Measurements from ENCODE around the gene CASK.

CASK gene

GRCh38 chrX:41887691-41888090, 35.7 kb downstream of the CASK start:
- H2BK12ac ChIP-seq (ENCODE audit: low read length): no peak overlapping the region
- no peak overlapping the region for H3K27ac ChIP-seq (ENCODE audit: low read depth, low read length)
- H3K36me3 ChIP-seq (ENCODE audit: control insufficient read depth in 1 of 2, insufficient read depth in 2 of 2, low read length in 2 of 2): peaks cover 0 to 1% of the 10 kb centered on the region in 2 experiments
- no peak overlapping the region for H3K23ac ChIP-seq (ENCODE audit: low read length)
- H3K14ac ChIP-seq (ENCODE audit: low read length): no peak overlapping the region
- H3K4me1 ChIP-seq (ENCODE audit: control insufficient read depth in 1 of 2, insufficient read depth in 2 of 2, low read length in 2 of 2): no peaks in the 10 kb centered on the region
- no peak overlapping the region for H2BK5ac ChIP-seq (ENCODE audit: low read depth, low read length, poor library complexity)
- no peaks in the 10 kb centered on the region for H3K9me3 ChIP-seq (ENCODE audit: insufficient read depth, low read depth, low read length)
- H4K8ac ChIP-seq (ENCODE audit: low read depth, low read length): no peak overlapping the region
- H4K91ac ChIP-seq (ENCODE audit: low read depth, low read length): no peak overlapping the region
- no peaks in the 10 kb centered on the region for H3K27me3 ChIP-seq (ENCODE audit: insufficient read depth, low read length)
- H3K79me1 ChIP-seq (ENCODE audit: low read length): no peaks in the 10 kb centered on the region
- DNase-seq: no peak
- no CpG with 5 or more reads among the region's 1 CpG for WGBS (ENCODE audit: extremely low coverage, insufficient coverage, insufficient read length)
- no peak overlapping the region for H3K4me3 ChIP-seq (ENCODE audit: low read depth, low read length)
- H2BK120ac ChIP-seq (ENCODE audit: insufficient read depth, low read length, poor library complexity): no peak overlapping the region
- H4K12ac ChIP-seq (ENCODE audit: low read depth, low read length): no peak overlapping the region
- H2AFZ ChIP-seq (ENCODE audit: insufficient read depth, low read length, poor library complexity): no peak overlapping the region
- H3K4ac ChIP-seq (ENCODE audit: low read depth, low read length): no peak overlapping the region
- H3K4me2 ChIP-seq (ENCODE audit: low read length): no peak overlapping the region
- no peak overlapping the region for H3K9ac ChIP-seq (ENCODE audit: low read length)
- no peaks in the 10 kb centered on the region for H3K79me2 ChIP-seq (ENCODE audit: control insufficient read depth, insufficient read depth, low read length, poor library complexity)
- H3K18ac ChIP-seq (ENCODE audit: low read length): no peak overlapping the region
- no peak overlapping the region for H2AK5ac ChIP-seq (ENCODE audit: low read length)

- H2AK5ac ChIP-seq (ENCODE audit: low read length): no peak overlapping the region
- DNase-seq: no peak
- H3K36me3 ChIP-seq (ENCODE audit: control insufficient read depth in 1 of 2, insufficient read depth in 2 of 2, low read length in 2 of 2): no peaks in the 10 kb centered on the region
- no peak overlapping the region for H3K23ac ChIP-seq (ENCODE audit: low read length)
- H3K4me3 ChIP-seq (ENCODE audit: low read depth, low read length): no peak overlapping the region
- H3K9ac ChIP-seq (ENCODE audit: low read length): no peak overlapping the region
- H2AFZ ChIP-seq (ENCODE audit: insufficient read depth, low read length, poor library complexity): no peak overlapping the region
- H3K4me1 ChIP-seq (ENCODE audit: control insufficient read depth in 1 of 2, insufficient read depth in 2 of 2, low read length in 2 of 2): no peaks in the 10 kb centered on the region
- no peak overlapping the region for H3K27ac ChIP-seq (ENCODE audit: low read depth, low read length)
- no peaks in the 10 kb centered on the region for H3K79me2 ChIP-seq (ENCODE audit: control insufficient read depth, insufficient read depth, low read length, poor library complexity)
- H4K12ac ChIP-seq (ENCODE audit: low read depth, low read length): no peak overlapping the region
- no peaks in the 10 kb centered on the region for H3K9me3 ChIP-seq (ENCODE audit: insufficient read depth, low read depth, low read length)
- H3K27me3 ChIP-seq (ENCODE audit: insufficient read depth, low read length): no peaks in the 10 kb centered on the region
- no peak overlapping the region for H2BK5ac ChIP-seq (ENCODE audit: low read depth, low read length, poor library complexity)
- no peak overlapping the region for H3K4ac ChIP-seq (ENCODE audit: low read depth, low read length)
- WGBS (ENCODE audit: extremely low coverage, insufficient coverage, insufficient read length): no CpG with 5 or more reads among the region's 1 CpG
- H3K18ac ChIP-seq (ENCODE audit: low read length): no peak overlapping the region
- H2BK120ac ChIP-seq (ENCODE audit: insufficient read depth, low read length, poor library complexity): no peak overlapping the region
- H4K8ac ChIP-seq (ENCODE audit: low read depth, low read length): no peak overlapping the region
- H2BK12ac ChIP-seq (ENCODE audit: low read length): no peak overlapping the region
- H3K4me2 ChIP-seq (ENCODE audit: low read length): no peak overlapping the region
- no peaks in the 10 kb centered on the region for H3K79me1 ChIP-seq (ENCODE audit: low read length)
- no peak overlapping the region for H3K14ac ChIP-seq (ENCODE audit: low read length)
- H4K91ac ChIP-seq (ENCODE audit: low read depth, low read length): no peak overlapping the region
Observed at GRCh38 chrX:41885724-41886123, 37.6 kb downstream of the CASK start.

- Histone ChIP-seq H2AFZ (ENCODE audit: insufficient read depth, low read length, poor library complexity) (no peak overlapping the region), H3K9me3 (ENCODE audit: insufficient read depth, low read depth, low read length) (no peaks in the 10 kb centered on the region), H2AK5ac (ENCODE audit: low read length) (no peak overlapping the region), H3K4me1 (ENCODE audit: control insufficient read depth in 1 of 2, insufficient read depth in 2 of 2, low read length in 2 of 2) (no peaks in the 10 kb centered on the region), H2BK12ac (ENCODE audit: low read length) (no peak overlapping the region), H3K23ac (ENCODE audit: low read length) (no peak overlapping the region), H3K79me2 (ENCODE audit: control insufficient read depth, insufficient read depth, low read length, poor library complexity) (no peaks in the 10 kb centered on the region), H3K4ac (ENCODE audit: low read depth, low read length) (no peak overlapping the region), H3K14ac (ENCODE audit: low read length) (no peak overlapping the region), H3K27ac (ENCODE audit: low read depth, low read length) (no peak overlapping the region), H3K79me1 (ENCODE audit: low read length) (no peaks in the 10 kb centered on the region), H3K36me3 (ENCODE audit: control insufficient read depth in 1 of 2, insufficient read depth in 2 of 2, low read length in 2 of 2) (no peaks in the 10 kb centered on the region), H4K12ac (ENCODE audit: low read depth, low read length) (no peak overlapping the region), H3K9ac (ENCODE audit: low read length) (no peak overlapping the region), H3K18ac (ENCODE audit: low read length) (no peak overlapping the region), H4K8ac (ENCODE audit: low read depth, low read length) (no peak overlapping the region), H3K4me2 (ENCODE audit: low read length) (no peak overlapping the region), H2BK5ac (ENCODE audit: low read depth, low read length, poor library complexity) (no peak overlapping the region), H3K27me3 (ENCODE audit: insufficient read depth, low read length) (no peaks in the 10 kb centered on the region), H3K4me3 (ENCODE audit: low read depth, low read length) (no peak overlapping the region), H2BK120ac (ENCODE audit: insufficient read depth, low read length, poor library complexity) (no peak overlapping the region), H4K91ac (ENCODE audit: low read depth, low read length) (no peak overlapping the region)
- no CpG with 5 or more reads among the region's 1 CpG for WGBS (ENCODE audit: extremely low coverage, insufficient coverage, insufficient read length)
- no peak for DNase-seq
Observed at GRCh38 chrX:41881166-41881565, 42.2 kb downstream of the CASK start.

- Histone ChIP-seq H3K4me2 (ENCODE audit: low read length) (no peak overlapping the region), H3K27me3 (ENCODE audit: insufficient read depth, low read length) (no peaks in the 10 kb centered on the region), H2AFZ (ENCODE audit: insufficient read depth, low read length, poor library complexity) (no peak overlapping the region), H3K27ac (ENCODE audit: low read depth, low read length) (no peak overlapping the region), H3K4ac (ENCODE audit: low read depth, low read length) (no peak overlapping the region), H3K23ac (ENCODE audit: low read length) (no peak overlapping the region), H2AK5ac (ENCODE audit: low read length) (no peak overlapping the region), H3K36me3 (ENCODE audit: control insufficient read depth in 1 of 2, insufficient read depth in 2 of 2, low read length in 2 of 2) (no peaks in the 10 kb centered on the region), H3K79me2 (ENCODE audit: control insufficient read depth, insufficient read depth, low read length, poor library complexity) (no peaks in the 10 kb centered on the region), H4K91ac (ENCODE audit: low read depth, low read length) (no peak overlapping the region), H3K79me1 (ENCODE audit: low read length) (no peaks in the 10 kb centered on the region), H2BK12ac (ENCODE audit: low read length) (no peak overlapping the region), H2BK120ac (ENCODE audit: insufficient read depth, low read length, poor library complexity) (no peak overlapping the region), H3K9me3 (ENCODE audit: insufficient read depth, low read depth, low read length) (no peaks in the 10 kb centered on the region), H3K18ac (ENCODE audit: low read length) (no peak overlapping the region), H4K12ac (ENCODE audit: low read depth, low read length) (no peak overlapping the region), H3K4me1 (ENCODE audit: control insufficient read depth in 1 of 2, insufficient read depth in 2 of 2, low read length in 2 of 2) (no peaks in the 10 kb centered on the region), H3K9ac (ENCODE audit: low read length) (no peak overlapping the region), H2BK5ac (ENCODE audit: low read depth, low read length, poor library complexity) (no peak overlapping the region), H4K8ac (ENCODE audit: low read depth, low read length) (no peak overlapping the region), H3K4me3 (ENCODE audit: low read depth, low read length) (no peak overlapping the region), H3K14ac (ENCODE audit: low read length) (no peak overlapping the region)
- DNase-seq: no peak
- WGBS (ENCODE audit: extremely low coverage, insufficient coverage, insufficient read length): no CpG with 5 or more reads among the region's 2 CpGs
Observed at GRCh38 chrX:41877167-41877566, 46.2 kb downstream of the CASK start.
